ENCODE measurements around the gene DRC7. TPM values are rescaled to one million over a fixed set of nuclear protein-coding genes. Genes with fewer than 3 reads are reported as not detected.

The DRC7 gene
- total RNA-seq, 1 experiment from 2014 or later = 0.72 TPM

DNA sequence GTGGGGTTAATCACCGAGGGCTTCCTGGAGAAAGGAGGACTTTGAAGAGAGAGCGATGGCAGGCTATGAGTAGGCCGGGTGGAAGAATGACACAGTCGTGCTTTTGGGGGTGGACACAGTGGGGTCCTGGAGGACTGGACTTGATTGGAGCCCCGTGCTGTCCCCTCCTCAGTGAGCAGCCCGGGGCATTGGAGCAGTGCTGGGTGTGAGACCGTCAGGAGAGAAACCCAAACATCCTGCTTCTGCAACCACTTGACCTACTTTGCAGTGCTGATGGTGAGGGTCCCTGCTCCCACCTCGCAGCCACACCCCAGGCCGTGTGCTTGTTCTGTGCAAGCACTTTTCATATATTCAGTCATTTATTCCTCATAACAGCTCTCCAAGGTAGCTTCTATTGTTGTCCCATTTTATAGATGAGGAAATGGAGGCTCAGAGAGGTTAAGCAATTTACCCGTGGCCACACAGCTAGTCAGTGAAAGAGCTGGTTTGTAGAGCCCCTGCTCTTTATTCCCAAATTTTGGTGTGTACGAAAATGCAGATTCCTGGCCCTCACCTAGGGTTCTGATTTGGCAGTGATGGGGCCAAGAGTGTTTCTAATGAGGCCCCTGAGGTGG, 38.2 kb upstream of the DRC7 start:
- no peaks in the 10 kb centered on the region for H4K20me1 ChIP-seq (ENCODE audit: control insufficient read depth, insufficient read depth, insufficient read length)
- H3K14ac ChIP-seq (ENCODE audit: insufficient read depth, low read length) = no peak overlapping the region
- Mint-ChIP-seq H3K4me3 (no peak overlapping the region), H3K9me3 (no peaks in the 10 kb centered on the region), H3K27ac (no peak overlapping the region; a peak in 1 of 7 replicates), H3K4me1 (peaks cover 0 to 13% of the 10 kb centered on the region in 2 experiments; a peak in 2 of 4 replicates), H3K27me3 (ENCODE audit: low read depth) (no peaks in the 10 kb centered on the region; the same call in none of the 2 replicates), H3K36me3 (ENCODE audit: insufficient read depth in 1 of 3, low read depth in 3 of 3) (no peaks in the 10 kb centered on the region)
- H3K27me3 ChIP-seq (ENCODE audit: insufficient read depth, low read length) = 0 out of 2 replicates have a peak, but pooled peaks cover 1% of the 10 kb centered on the region
- no peaks in the 10 kb centered on the region for H3K4me1 ChIP-seq (ENCODE audit: insufficient read depth, low read length)
- no peak overlapping the region for H2BK5ac ChIP-seq (ENCODE audit: insufficient read length, low read length)
- H2BK120ac ChIP-seq (ENCODE audit: low read depth, low read length, poor library complexity, severe bottlenecking) = no peak overlapping the region
- no peak overlapping the region for H3T11ph ChIP-seq (ENCODE audit: low read length)
- H3K9ac ChIP-seq (ENCODE audit: extremely low read depth, insufficient read length, low read length) = no peak overlapping the region
- no peak overlapping the region for H4K5ac ChIP-seq (ENCODE audit: insufficient read length, low read depth, low read length)
- H2AFZ ChIP-seq (ENCODE audit: low read length) = no peak overlapping the region
- H2BK15ac ChIP-seq (ENCODE audit: low read depth, low read length) = no peak overlapping the region
- no CpG with 5 or more reads among the region's 11 CpGs for WGBS (ENCODE audit: extremely low coverage, insufficient read length, low lambda C conversion rate)
- no peak overlapping the region for H3K4ac ChIP-seq (ENCODE audit: low read depth, low read length)
- no peaks in the 10 kb centered on the region for H3K79me2 ChIP-seq (ENCODE audit: insufficient read depth, low read length)
- no peak overlapping the region for H2AK5ac ChIP-seq (ENCODE audit: insufficient read length, low read length)
- H4K8ac ChIP-seq (replicated peaks; ENCODE audit: insufficient read length, low read depth, low read length) = no peak overlapping the region
- no peak overlapping the region for H4K91ac ChIP-seq (ENCODE audit: insufficient read length, low read depth, low read length)
- no peak for TF ChIP-seq CTCF (conservative IDR thresholded peaks at IDR 0.05)
- no peaks in the 10 kb centered on the region for H3K79me1 ChIP-seq (ENCODE audit: insufficient read depth, low read depth, low read length, poor library complexity, severe bottlenecking)
- H2BK20ac ChIP-seq (ENCODE audit: low read depth, low read length, poor library complexity, severe bottlenecking) = no peak overlapping the region
- no peaks in the 10 kb centered on the region for H3K9me3 ChIP-seq (ENCODE audit: control insufficient read depth, low read depth, low read length)
- DNase-seq = no peak
- no peak overlapping the region for H3K56ac ChIP-seq (ENCODE audit: insufficient read length, low read depth, low read length)
- H3K4me2 ChIP-seq (ENCODE audit: insufficient read depth, insufficient read length, low read length) = no peak overlapping the region
- H3K27ac ChIP-seq (ENCODE audit: insufficient read length, low read depth, low read length) = no peak overlapping the region
- no peak overlapping the region for H3K18ac ChIP-seq (ENCODE audit: insufficient read length, low read depth, low read length)
- H3K23me2 ChIP-seq (ENCODE audit: insufficient read length, low read depth, low read length, poor library complexity, severe bottlenecking) = no peaks in the 10 kb centered on the region
- no peak overlapping the region for H3K23ac ChIP-seq (ENCODE audit: insufficient read length, low read depth, low read length)
- H2BK12ac ChIP-seq (ENCODE audit: insufficient read length, low read depth, low read length) = no peak overlapping the region
